A172 (cell line): ENCODE results near the gene WASHC2A. TPM values are rescaled to one million over a fixed set of nuclear protein-coding genes. Genes with fewer than 3 reads are reported as not detected.
"Not testable (repeated sequence)": the region's sequence is repeated elsewhere in the genome, so short reads cannot be mapped to it uniquely, and the experiment has no call there.

ENCODE experiments used
- DNase-seq: peaks from one replicate; pipeline ENCODE4 v3.0.0-alpha.2; 2015; ENCODE audit warnings: low spot score
- total RNA-seq: library from RNA; depleted of rRNA; stranded (reverse); fragments of >200 nt; shearing (Covaris generic); gene quantifications from 2 replicates; pipeline ENCODE4 v1.2.3, GENCODE V29; 2014

Gene WASHC2A
- total RNA-seq, 1 experiment from 2014 or later, result 36.7 TPM

GRCh38 chr10:50059946-50060345, 7.8 kb upstream of the WASHC2A start:
- peak; percentile 10 for DNase-seq

GRCh38 chr10:50061548-50061947, 6.2 kb upstream of the WASHC2A start:
- not testable (repeated sequence) for DNase-seq

GRCh38 chr10:50063100-50063499, 4.7 kb upstream of the WASHC2A start:
- no peak for DNase-seq

GRCh38 chr10:50068352-50068659, 552 bp downstream of the WASHC2A start:
- DNase-seq, result not testable (repeated sequence)

- DNase-seq, result not testable (repeated sequence)
Observed at GRCh38 chr10:50075139-50075538, 7.4 kb downstream of the WASHC2A start.

GRCh38 chr10:50075544-50075943, 7.8 kb downstream of the WASHC2A start:
- DNase-seq, result not testable (repeated sequence)

- DNase-seq, result not testable (repeated sequence)
Observed at GRCh38 chr10:50091304-50091703, 23.6 kb downstream of the WASHC2A start.

- DNase-seq, result not testable (repeated sequence)
Observed at GRCh38 chr10:50092928-50093327, 25.2 kb downstream of the WASHC2A start.

- DNase-seq, result not testable (repeated sequence)
Observed at GRCh38 chr10:50094630-50095029, 26.9 kb downstream of the WASHC2A start.

- not testable (repeated sequence) for DNase-seq
Observed at GRCh38 chr10:50095402-50095801, 27.6 kb downstream of the WASHC2A start.

GRCh38 chr10:50096722-50097121, 29.0 kb downstream of the WASHC2A start:
- DNase-seq, result not testable (repeated sequence)

- DNase-seq, result not testable (repeated sequence)
Observed at GRCh38 chr10:50098645-50099044, 30.9 kb downstream of the WASHC2A start.

- DNase-seq, result not testable (repeated sequence)
Observed at GRCh38 chr10:50101139-50101582, 33.4 kb downstream of the WASHC2A start.

GRCh38 chr10:50101747-50102146, 34.0 kb downstream of the WASHC2A start:
- DNase-seq, result not testable (repeated sequence)

GRCh38 chr10:50102267-50102666, 34.5 kb downstream of the WASHC2A start:
- DNase-seq, result not testable (repeated sequence)

GRCh38 chr10:50108999-50109698, 41.4 kb downstream of the WASHC2A start:
- DNase-seq, result not testable (repeated sequence)

- DNase-seq, result not testable (repeated sequence)
Observed at GRCh38 chr10:50112419-50113112, 44.8 kb downstream of the WASHC2A start.

- not testable (repeated sequence) for DNase-seq
Observed at GRCh38 chr10:50126765-50127164, 59.0 kb downstream of the WASHC2A start.

- DNase-seq, result not testable (repeated sequence)
Observed at GRCh38 chr10:50127770-50128292, 60.1 kb downstream of the WASHC2A start.

GRCh38 chr10:50131245-50131965, 63.7 kb downstream of the WASHC2A start:
- not testable (repeated sequence) for DNase-seq

GRCh38 chr10:50132322-50132721, 64.6 kb downstream of the WASHC2A start:
- DNase-seq, result not testable (repeated sequence)

GRCh38 chr10:50132841-50133240, 65.1 kb downstream of the WASHC2A start:
- not testable (repeated sequence) for DNase-seq
